GM13977 (cell line): ENCODE data around the gene SPO11.

Source experiments
- DNase-seq: peaks from one replicate; pipeline ENCODE4 v3.0.0; 2012; ENCODE audit warnings: low spot score
- CTCF ChIP-seq: IDR thresholded peaks from 2 replicates; pipeline ENCODE4 v1.5.1; 2012; ENCODE audit warnings: mild to moderate bottlenecking, control low read depth; ENCODE audit not compliant: insufficient read depth; ENCODE audit errors: extremely low read depth, missing control alignments
- in situ Hi-C: fragments of 300-500 bp; cut with MboI; formaldehyde crosslinking; loops from one replicate; pipeline ENCODE4 v1.12.0; 2022; ENCODE audit warnings: low sequenced_read_pairs, low pct_unique_long_range_greater_than_20kb, mixed read lengths, inconsistent platforms; ENCODE audit not compliant: unreplicated experiment

Gene SPO11

DNA sequence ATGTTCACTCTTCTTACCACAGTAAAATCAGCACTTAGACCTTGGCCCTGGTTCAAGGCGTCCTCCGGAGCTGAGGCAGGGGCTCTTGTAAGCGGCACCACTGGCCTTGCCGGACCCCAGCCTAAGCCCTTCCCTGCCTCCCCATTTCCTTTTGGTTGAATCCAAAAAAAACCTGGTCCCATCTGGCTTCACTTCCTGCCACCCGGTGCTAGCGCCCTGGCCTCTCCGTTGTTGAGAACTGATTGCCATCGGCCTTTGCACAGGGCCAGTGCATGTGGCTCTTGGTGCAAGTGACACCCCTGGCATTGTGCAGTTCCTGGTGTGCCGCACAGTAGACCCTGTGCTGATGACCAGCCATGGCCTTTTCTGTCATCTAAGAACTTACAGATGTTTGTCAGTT, 42.6 kb downstream of the SPO11 start:
- DNase-seq, result no peak
- in situ Hi-C loops, result no loop called here
- no peak for TF ChIP-seq CTCF

- in situ Hi-C loops, result no loop called here
- no peak for DNase-seq
- TF ChIP-seq CTCF, result no peak
Measured at GRCh38 chr20:57372581-57373350, 43.2 kb downstream of the SPO11 start.

DNA sequence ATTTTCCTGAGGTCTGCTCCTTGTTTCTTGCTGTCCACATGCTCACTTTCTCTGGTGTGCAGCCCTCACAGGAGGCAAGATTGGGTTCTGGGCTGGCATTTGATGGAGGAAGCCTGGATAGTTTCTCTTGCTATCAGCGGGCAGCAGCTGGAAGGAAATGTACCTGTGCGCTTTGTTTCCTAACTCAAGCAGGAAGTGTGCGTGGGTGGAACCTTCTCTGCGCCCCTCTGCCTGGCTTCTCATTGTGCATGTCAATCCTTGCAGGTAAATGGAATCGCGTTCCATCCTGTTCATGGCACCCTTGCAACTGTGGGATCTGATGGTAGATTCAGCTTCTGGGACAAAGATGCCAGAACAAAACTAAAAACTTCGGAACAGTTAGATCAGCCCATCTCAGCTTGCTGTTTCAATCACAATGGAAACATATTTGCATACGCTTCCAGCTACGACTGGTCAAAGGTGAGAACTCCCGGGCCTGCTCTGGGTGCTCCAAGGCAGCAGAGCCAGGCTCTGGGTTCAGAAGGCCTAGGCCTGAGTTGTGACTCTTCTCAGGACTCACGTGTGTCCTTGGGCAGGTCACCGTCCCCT, 44.8 kb downstream of the SPO11 start:
- in situ Hi-C loops, result no loop called here
- TF ChIP-seq CTCF, result no peak
- no peak for DNase-seq

DNA sequence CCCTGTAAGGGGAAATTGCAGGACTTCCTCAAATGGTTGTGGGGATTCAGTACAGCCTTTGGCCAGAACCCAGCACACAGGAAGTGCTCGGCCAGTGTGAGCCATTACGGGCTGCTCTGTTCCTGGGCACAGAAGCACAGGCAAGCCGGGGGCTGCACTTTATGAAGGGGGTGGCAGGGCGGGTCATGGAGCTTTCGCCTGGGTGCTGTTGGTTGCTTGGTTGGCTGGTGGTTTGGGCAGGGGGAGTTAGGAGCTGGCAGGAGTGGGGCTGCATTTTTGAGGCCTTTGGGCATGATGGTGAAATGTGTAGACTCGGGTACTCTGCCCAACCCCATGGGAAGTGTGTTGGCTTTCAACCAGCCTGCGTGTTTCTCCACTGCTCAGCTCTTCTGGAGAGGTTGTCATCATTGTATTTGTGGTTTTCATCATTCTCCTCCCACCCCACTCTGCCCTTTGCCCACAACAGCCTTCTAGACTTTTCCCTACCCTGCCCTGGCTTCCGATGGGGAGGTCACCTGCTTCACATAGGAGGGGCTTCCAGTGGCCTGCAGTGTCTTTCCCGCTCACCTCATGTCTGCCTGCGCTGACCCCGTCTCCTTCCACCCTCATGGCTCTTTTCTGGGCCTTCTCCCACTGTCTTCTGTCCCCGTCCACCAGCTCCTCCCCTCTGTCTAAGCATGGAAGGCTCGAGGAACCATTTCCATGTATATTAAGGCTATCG, 45.5 kb downstream of the SPO11 start:
- no peak for TF ChIP-seq CTCF
- DNase-seq, result no peak
- in situ Hi-C loops, result loop anchor here (25.0 kb wide), 1 partner anchor 837 kb away; no protein-coding TSS in a partner anchor

GRCh38 chr20:57375652-57376230, 46.1 kb downstream of the SPO11 start:
- DNase-seq, result no peak
- TF ChIP-seq CTCF, result no peak
- in situ Hi-C loops, result loop anchor here (25.0 kb wide), 1 partner anchor 837 kb away; no protein-coding TSS in a partner anchor

- in situ Hi-C loops, result loop anchor here (25.0 kb wide), 1 partner anchor 835 kb away; no protein-coding TSS in a partner anchor
- no peak for TF ChIP-seq CTCF
- no peak for DNase-seq
Measured at GRCh38 chr20:57377350-57377749, 47.7 kb downstream of the SPO11 start.
